Left lung (tissue), 10 donors: ENCODE data around the gene SFXN5. TPM values are rescaled to one million over a fixed set of nuclear protein-coding genes. Genes with fewer than 3 reads are reported as not detected.

Source experiments
- ATAC-seq: fragments of 200-7000 bp; cut with Tn5 transposase; one replicate; pipeline ENCODE4 v1.9.1; 2020; ENCODE audit warnings: moderate library complexity
- DNase-seq, 4 donors: peaks; one replicate each; pipeline ENCODE4 v3.0.0-alpha.2; 2013 to 2020
- H3K27ac ChIP-seq, 2 donors: fragments of 200-600 bp; sonication (generic) in 1 of 2; one replicate each; pipeline versions ENCODE4 v1.5.0 to v1.8.0; 2020 to 2021
- H3K27me3 ChIP-seq, 2 donors: fragments of 200-600 bp; sonication (generic) in 1 of 2; one replicate each; pipeline versions ENCODE4 v1.5.0 to v1.8.0; 2020 to 2021
- H3K36me3 ChIP-seq, 2 donors: fragments of 200-600 bp; sonication (generic) in 1 of 2; one replicate each; pipeline versions ENCODE4 v1.5.0 to v1.8.0; 2020 to 2021
- H3K4me1 ChIP-seq, 2 donors: fragments of 200-600 bp; one replicate each; pipeline ENCODE4 v1.8.0; 2021
- H3K4me3 ChIP-seq, 2 donors: fragments of 200-600 bp; sonication (generic) in 1 of 2; one replicate each; pipeline versions ENCODE4 v1.5.0 to v1.8.0; 2020 to 2021; ENCODE audit warnings: mild to moderate bottlenecking in 1 of 2
- H3K9me3 ChIP-seq, 2 donors: fragments of 200-600 bp; sonication (generic) in 1 of 2; one replicate each; pipeline versions ENCODE4 v1.5.0 to v1.8.0; 2020 to 2021
- intact Hi-C, 2 donors: fragments of 100-400 bp; cut with DNase I; formaldehyde crosslinking; loops; one replicate each; pipeline versions ENCODE4 v1.11.2 to v1.14.2; 2022
- polyA plus RNA-seq, 6 donors: library from polyadenylated mRNA; unstranded; fragments of 120-200 nt; gene quantifications; one replicate each; pipeline ENCODE4 v1.2.1, GENCODE V29; 2013; ENCODE audit not compliant: insufficient read length in 6 of 6
- total RNA-seq, 2 donors: library from RNA; stranded (reverse); fragmentation: NEBNext Ultra II Directional; extraction: Animal tissue kit (Norgen Biotek cat#: 25700); gene quantifications; one replicate each; pipeline ENCODE4 v1.2.1, GENCODE V29; 2021
- TF ChIP-seq, protein P1 (sequence below), 2 donors: fragments of 200-600 bp; sonication (generic) in 1 of 2; IDR thresholded peaks; one replicate each; pipeline versions ENCODE4 v1.5.0 to v1.8.0; 2021; ENCODE audit warnings: antibody characterized with exemption in 2 of 2
- donor health status: DM: no; HTN: yes; CAD: no.
- donor health status: DM: no; HTN: no; CAD: no.

SFXN5 gene
- total and polyA plus RNA-seq, 8 donors: 14.5 to 21.1 (median 15.8) TPM

DNA sequence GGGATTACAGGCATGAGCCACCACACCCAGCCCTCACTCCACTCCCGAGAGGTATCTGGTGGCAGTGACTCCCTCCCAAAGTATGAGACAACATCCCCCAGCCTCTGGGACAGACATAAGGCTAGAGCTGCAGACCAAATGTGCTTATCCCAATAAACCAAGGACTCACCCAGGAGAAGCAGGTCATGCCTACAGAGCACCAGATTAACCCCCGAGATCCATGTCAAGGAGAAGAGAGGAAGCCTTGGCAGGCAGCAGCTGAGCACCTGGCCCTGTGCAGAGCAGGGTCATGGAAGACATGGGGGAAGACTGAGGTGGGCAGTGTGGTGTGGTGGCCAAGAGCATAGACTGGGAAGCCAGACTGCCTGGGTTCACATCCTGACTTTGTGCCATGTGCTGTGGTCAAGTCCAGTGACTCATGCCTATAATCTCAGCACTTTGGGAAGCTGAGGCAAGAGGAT, 34.0 kb upstream of the SFXN5 start:
- no peak for DNase-seq
- Histone ChIP-seq H3K27ac (no peak overlapping the region), H3K9me3 (no peaks in the 10 kb centered on the region), H3K27me3 (peaks cover 0 to 7% of the 10 kb centered on the region in 2 donors), H3K36me3 (no peaks in the 10 kb centered on the region), H3K4me1 (peaks cover 8 to 11% of the 10 kb centered on the region in 2 donors), H3K4me3 (no peak overlapping the region)
- TF ChIP-seq, protein P1, sequence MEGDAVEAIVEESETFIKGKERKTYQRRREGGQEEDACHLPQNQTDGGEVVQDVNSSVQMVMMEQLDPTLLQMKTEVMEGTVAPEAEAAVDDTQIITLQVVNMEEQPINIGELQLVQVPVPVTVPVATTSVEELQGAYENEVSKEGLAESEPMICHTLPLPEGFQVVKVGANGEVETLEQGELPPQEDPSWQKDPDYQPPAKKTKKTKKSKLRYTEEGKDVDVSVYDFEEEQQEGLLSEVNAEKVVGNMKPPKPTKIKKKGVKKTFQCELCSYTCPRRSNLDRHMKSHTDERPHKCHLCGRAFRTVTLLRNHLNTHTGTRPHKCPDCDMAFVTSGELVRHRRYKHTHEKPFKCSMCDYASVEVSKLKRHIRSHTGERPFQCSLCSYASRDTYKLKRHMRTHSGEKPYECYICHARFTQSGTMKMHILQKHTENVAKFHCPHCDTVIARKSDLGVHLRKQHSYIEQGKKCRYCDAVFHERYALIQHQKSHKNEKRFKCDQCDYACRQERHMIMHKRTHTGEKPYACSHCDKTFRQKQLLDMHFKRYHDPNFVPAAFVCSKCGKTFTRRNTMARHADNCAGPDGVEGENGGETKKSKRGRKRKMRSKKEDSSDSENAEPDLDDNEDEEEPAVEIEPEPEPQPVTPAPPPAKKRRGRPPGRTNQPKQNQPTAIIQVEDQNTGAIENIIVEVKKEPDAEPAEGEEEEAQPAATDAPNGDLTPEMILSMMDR (IDR thresholded peaks at IDR 0.05): no peak
- ATAC-seq: no peak
- intact Hi-C loops: no loop called here

DNA sequence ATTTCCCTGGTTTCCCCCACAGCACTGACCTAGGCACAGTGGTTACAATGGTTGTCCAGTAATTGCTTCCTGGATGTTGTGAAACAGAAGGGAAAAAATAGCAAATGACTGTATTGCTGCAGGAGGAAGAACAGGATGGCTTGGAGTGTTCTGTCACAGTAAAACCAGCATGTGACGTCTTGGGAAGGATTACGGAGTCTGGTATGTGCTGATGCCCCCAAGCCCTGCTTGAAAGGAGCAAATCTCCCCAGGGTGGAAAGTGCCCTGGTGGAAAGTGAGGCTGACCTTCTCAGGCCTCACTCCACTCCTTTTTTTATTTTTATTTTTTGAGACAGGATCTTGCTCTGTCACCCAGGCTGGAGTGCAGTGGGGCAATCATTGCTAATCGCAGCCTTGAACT, 33.4 kb upstream of the SFXN5 start:
- DNase-seq: no peak
- TF ChIP-seq, protein P1 (IDR thresholded peaks at IDR 0.05): no peak
- H3K27ac ChIP-seq: no peak overlapping the region
- no peak for ATAC-seq
- H3K27me3 ChIP-seq: peaks cover 0 to under 1% of the 10 kb centered on the region in 2 donors
- peaks cover 8 to 9% of the 10 kb centered on the region in 2 donors for H3K4me1 ChIP-seq
- H3K9me3 ChIP-seq: no peaks in the 10 kb centered on the region
- intact Hi-C loops: no loop called here
- H3K4me3 ChIP-seq: no peak overlapping the region
- H3K36me3 ChIP-seq: no peaks in the 10 kb centered on the region

DNA sequence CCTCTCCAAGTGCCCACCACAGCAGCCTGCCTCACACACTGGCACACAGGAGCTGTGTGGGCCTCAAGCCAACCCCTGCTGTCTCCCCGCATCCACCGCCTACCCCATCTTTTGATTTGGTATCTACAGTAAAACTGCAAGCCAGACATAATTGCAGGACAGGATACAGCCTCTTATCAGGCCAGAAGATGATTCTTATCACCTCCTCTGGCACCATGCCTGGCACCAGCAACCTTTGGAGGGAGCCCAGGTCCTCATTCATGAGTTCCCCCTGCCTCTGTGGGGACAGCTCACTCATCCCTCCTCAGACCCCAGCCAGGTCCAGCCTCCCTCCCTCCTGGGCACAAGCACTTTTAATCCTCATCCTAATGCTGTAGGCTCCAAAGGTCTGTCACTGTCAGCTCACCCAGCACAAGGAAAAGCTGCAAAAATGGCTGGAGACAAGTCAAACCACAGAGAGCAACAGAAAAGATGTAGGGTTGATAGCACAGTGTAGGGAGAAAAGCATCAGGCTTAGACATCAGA, 31.6 kb upstream of the SFXN5 start:
- no peak overlapping the region for H3K27ac ChIP-seq
- H3K4me1 ChIP-seq: peaks cover 8 to 9% of the 10 kb centered on the region in 2 donors
- H3K36me3 ChIP-seq: no peaks in the 10 kb centered on the region
- DNase-seq: no peak
- TF ChIP-seq, protein P1 (IDR thresholded peaks at IDR 0.05): no peak
- H3K9me3 ChIP-seq: no peaks in the 10 kb centered on the region
- intact Hi-C loops: no loop called here
- H3K27me3 ChIP-seq: no peaks in the 10 kb centered on the region
- no peak overlapping the region for H3K4me3 ChIP-seq
- no peak for ATAC-seq

DNA sequence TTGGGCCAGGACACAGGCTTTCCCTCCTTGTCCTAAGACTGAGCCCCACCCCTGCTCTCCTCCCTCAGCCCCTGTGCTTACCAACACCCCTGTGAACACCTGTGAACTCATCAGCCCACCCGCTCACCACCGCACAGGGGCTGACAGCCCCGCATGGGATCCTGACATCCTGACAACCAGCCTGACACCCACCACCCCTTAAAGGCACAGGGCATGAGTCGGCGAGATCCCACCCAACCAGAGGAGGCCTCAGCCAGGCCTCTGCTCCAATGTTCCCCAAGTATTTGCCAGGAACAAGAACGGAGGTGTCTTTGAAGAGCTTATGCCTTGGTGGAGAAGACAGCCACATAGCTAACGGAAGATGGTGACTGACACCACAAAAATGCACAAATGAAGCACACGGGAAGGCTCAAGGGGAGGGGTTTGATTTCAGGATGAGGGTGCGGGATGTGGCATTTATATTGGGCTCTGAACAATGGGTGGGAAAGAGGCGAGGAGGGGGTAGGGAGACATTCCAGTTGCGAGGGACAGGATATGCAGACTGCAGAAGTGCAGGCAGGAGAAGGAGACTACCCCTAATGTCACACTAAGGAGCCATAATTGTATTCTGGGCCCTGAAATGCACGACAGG, 30.2 kb upstream of the SFXN5 start:
- TF ChIP-seq, protein P1 (IDR thresholded peaks at IDR 0.05): no peak
- no peak for DNase-seq
- H3K9me3 ChIP-seq: no peaks in the 10 kb centered on the region
- no peaks in the 10 kb centered on the region for H3K4me1 ChIP-seq
- no peak overlapping the region for H3K4me3 ChIP-seq
- H3K27ac ChIP-seq: no peak overlapping the region
- intact Hi-C loops: no loop called here
- H3K36me3 ChIP-seq: no peaks in the 10 kb centered on the region
- no peaks in the 10 kb centered on the region for H3K27me3 ChIP-seq
- ATAC-seq: no peak

DNA sequence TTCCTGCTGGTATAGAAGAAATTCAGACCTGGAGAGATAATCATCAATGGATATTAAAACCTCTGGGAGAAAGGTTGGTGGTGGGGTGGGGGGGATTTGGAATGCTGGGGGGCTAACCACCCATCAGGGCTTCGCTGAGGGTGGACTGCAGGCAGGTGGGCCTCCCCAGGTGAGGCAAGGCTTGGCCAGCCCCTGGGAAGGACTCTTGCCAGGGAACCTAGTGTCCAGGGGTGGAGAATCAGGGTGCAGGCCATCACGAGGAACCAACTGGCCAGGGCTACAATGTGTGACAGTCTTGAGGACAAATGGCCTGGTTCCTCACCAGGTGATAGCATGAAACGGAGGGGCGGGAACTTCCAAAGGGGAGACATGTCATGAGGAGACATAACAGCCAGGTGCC, 29.4 kb upstream of the SFXN5 start:
- TF ChIP-seq, protein P1 (IDR thresholded peaks at IDR 0.05): no peak
- no peak overlapping the region for H3K4me3 ChIP-seq
- H3K27ac ChIP-seq: no peak overlapping the region
- DNase-seq: no peak
- no peaks in the 10 kb centered on the region for H3K27me3 ChIP-seq
- H3K36me3 ChIP-seq: no peaks in the 10 kb centered on the region
- H3K9me3 ChIP-seq: no peaks in the 10 kb centered on the region
- no peaks in the 10 kb centered on the region for H3K4me1 ChIP-seq
- ATAC-seq: no peak
- intact Hi-C loops: no loop called here
